ENCODE data around the gene DNAH8.

DNAH8 gene

GRCh38 chr6:38974389-38975151 is 259.5 kb downstream of the DNAH8 start:
- no peak for DNase-seq (ENCODE audit: low read depth)

- DNase-seq (ENCODE audit: low read depth), result no peak
These were observed 260.5 kb downstream of the DNAH8 start for GRCh38 chr6:38975621-38976049.

- DNase-seq (ENCODE audit: low read depth), result no peak
These were observed 260.9 kb downstream of the DNAH8 start for GRCh38 chr6:38976051-38976450.

GRCh38 chr6:38976801-38977500 is 261.8 kb downstream of the DNAH8 start:
- DNase-seq (ENCODE audit: low read depth), result no peak

GRCh38 chr6:38978139-38978704 is 263.1 kb downstream of the DNAH8 start:
- no peak for DNase-seq (ENCODE audit: low read depth)

GRCh38 chr6:38982470-38982869 is 267.4 kb downstream of the DNAH8 start:
- DNase-seq (ENCODE audit: low read depth), result no peak

GRCh38 chr6:38984723-38985122 is 269.6 kb downstream of the DNAH8 start:
- no peak for DNase-seq (ENCODE audit: low read depth)

GRCh38 chr6:38985839-38986238 is 270.7 kb downstream of the DNAH8 start:
- no peak for DNase-seq (ENCODE audit: low read depth)

- no peak for DNase-seq (ENCODE audit: low read depth)
These were observed 272.4 kb downstream of the DNAH8 start for GRCh38 chr6:38987503-38987902.

- no peak for DNase-seq (ENCODE audit: low read depth)
These were observed 273.8 kb downstream of the DNAH8 start for GRCh38 chr6:38988736-38989449.

GRCh38 chr6:38990475-38990874 is 275.4 kb downstream of the DNAH8 start:
- no peak for DNase-seq (ENCODE audit: low read depth)

- no peak for DNase-seq (ENCODE audit: low read depth)
These were observed 281.6 kb downstream of the DNAH8 start for GRCh38 chr6:38996676-38997075.

- DNase-seq (ENCODE audit: low read depth), result peak; percentile 12
These were observed 282.1 kb downstream of the DNAH8 start for GRCh38 chr6:38997128-38997761.

GRCh38 chr6:39003072-39003471 is 288.0 kb downstream of the DNAH8 start:
- no peak for DNase-seq (ENCODE audit: low read depth)

- no peak for DNase-seq (ENCODE audit: low read depth)
These were observed 288.4 kb downstream of the DNAH8 start for GRCh38 chr6:39003492-39003891.

GRCh38 chr6:39004801-39005200 is 289.7 kb downstream of the DNAH8 start:
- no peak for DNase-seq (ENCODE audit: low read depth)

- no peak for DNase-seq (ENCODE audit: low read depth)
These were observed 290.7 kb downstream of the DNAH8 start for GRCh38 chr6:39005774-39006173.

- DNase-seq (ENCODE audit: low read depth), result no peak
These were observed 292.5 kb downstream of the DNAH8 start for GRCh38 chr6:39007575-39007974.

- no peak for DNase-seq (ENCODE audit: low read depth)
These were observed 293.6 kb downstream of the DNAH8 start for GRCh38 chr6:39008737-39009136.

GRCh38 chr6:39009476-39009875 is 294.4 kb downstream of the DNAH8 start:
- no peak for DNase-seq (ENCODE audit: low read depth)

- no peak for DNase-seq (ENCODE audit: low read depth)
These were observed 301.9 kb downstream of the DNAH8 start for GRCh38 chr6:39016839-39017546.

- DNase-seq (ENCODE audit: low read depth), result no peak
These were observed 302.4 kb downstream of the DNAH8 start for GRCh38 chr6:39017547-39017880.

All from activated T-cell treated with anti-CD3 and anti-CD28 coated beads for 1 hour (primary cell).